T-helper 17 cell (primary cell): Measurements from ENCODE around the gene RASL10A. TPM values are rescaled to one million over a fixed set of nuclear protein-coding genes. Genes with fewer than 3 reads are reported as not detected.
A peak's percentile ranks its signal among the peaks of the same experiment; 100 is the strongest.

Source experiments
- ATAC-seq: fragments of 150-1000 bp; cut with Tn5 transposase; 2 replicates; pipeline ENCODE4 v1.10.0; 2021; ENCODE audit warnings: mild to moderate bottlenecking, moderate library complexity
- DNase-seq, 3 donors: peaks; one replicate each; pipeline versions ENCODE4 v3.0.0 to v3.0.0-alpha.2; 2020 to 2021
- H3K9me3 ChIP-seq: one replicate; pipeline ENCODE4 v1.7.0; 2013; ENCODE audit warnings: low read length, mild to moderate bottlenecking; ENCODE audit not compliant: control insufficient read depth, poor library complexity, severe bottlenecking
- H3K27ac Mint-ChIP-seq: one replicate; pipeline ENCODE4 v1.8.0; 2022; ENCODE audit warnings: mild to moderate bottlenecking, moderate library complexity, mixed read lengths
- H3K27me3 Mint-ChIP-seq: one replicate; pipeline ENCODE4 v1.8.0; 2022; ENCODE audit warnings: mixed read lengths
- H3K36me3 Mint-ChIP-seq: one replicate; pipeline ENCODE4 v1.8.0; 2022; ENCODE audit warnings: low read depth, mixed read lengths
- H3K4me1 Mint-ChIP-seq: one replicate; pipeline ENCODE4 v1.8.0; 2022; ENCODE audit warnings: mild to moderate bottlenecking, mixed read lengths
- H3K4me3 Mint-ChIP-seq: one replicate; pipeline ENCODE4 v1.8.0; 2022; ENCODE audit warnings: mild to moderate bottlenecking, moderate library complexity, mixed read lengths
- total RNA-seq, 4 donors: library from RNA in 2 of 4; stranded (reverse) in 2 of 4; gene quantifications; one replicate each; pipeline ENCODE4 v1.2.3 and lab custom pipeline; 2022 to 2026

Gene RASL10A
- total RNA-seq, 2 donors from 2014 or later = 0.92 TPM; not detected in 1

DNA sequence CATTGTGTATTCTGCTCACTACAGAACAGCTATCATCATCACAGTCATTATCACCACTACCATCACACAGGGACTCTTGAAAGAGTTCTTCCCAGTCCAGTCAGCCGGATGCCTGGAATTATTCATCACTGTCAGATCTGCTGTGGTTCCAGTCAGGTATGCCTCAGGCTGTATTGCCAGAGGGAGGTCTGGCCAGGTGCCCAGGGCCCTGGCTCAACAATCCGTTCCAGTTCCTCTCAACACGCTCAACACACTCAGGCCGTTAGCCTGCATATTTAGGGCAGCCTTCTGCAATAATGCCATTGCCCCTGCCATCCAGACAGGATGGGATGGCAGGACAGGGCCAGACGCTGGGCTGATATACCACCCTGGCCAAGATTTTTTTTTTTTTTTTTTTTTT is 28.6 kb upstream of the RASL10A start:
- no peaks in the 10 kb centered on the region for H3K9me3 ChIP-seq
- peaks cover under 1% of the 10 kb centered on the region for H3K4me1 Mint-ChIP-seq
- H3K36me3 Mint-ChIP-seq = peaks cover 9% of the 10 kb centered on the region
- no peak overlapping the region for H3K4me3 Mint-ChIP-seq
- H3K27me3 Mint-ChIP-seq = no peaks in the 10 kb centered on the region
- H3K27ac Mint-ChIP-seq = peak overlapping the region; percentile 79
- ATAC-seq (no peak), DNase-seq (no peak)

DNA sequence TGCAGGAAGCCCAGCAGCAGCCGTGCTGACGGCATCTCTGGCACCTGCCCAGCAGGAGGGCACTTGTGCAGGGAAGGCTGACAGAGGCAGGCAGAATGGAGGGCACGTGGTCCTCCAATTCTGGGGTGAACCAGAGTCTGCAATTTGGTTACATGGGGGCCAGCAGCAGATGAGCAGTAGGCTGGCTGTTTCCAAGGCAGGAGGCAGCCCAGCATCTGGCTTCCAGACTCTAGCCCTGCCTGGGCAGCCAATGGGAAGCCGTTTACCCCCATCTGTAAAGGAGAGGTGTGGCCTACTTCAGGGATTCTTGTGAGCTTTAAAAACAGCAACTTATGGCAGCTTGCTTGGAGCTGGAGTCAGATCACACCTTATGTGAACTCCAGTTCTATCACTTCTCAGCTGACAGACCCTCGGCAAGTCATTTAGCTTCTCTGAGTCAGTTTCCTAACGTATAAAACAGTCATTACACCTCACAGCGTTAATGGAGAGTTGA is 27.9 kb upstream of the RASL10A start:
- no peaks in the 10 kb centered on the region for H3K9me3 ChIP-seq
- Mint-ChIP-seq H3K27me3 (no peaks in the 10 kb centered on the region), H3K4me1 (peaks cover 2% of the 10 kb centered on the region), H3K36me3 (peaks cover 11% of the 10 kb centered on the region), H3K4me3 (no peak overlapping the region), H3K27ac (peak overlapping the region; percentile 72)
- ATAC-seq (no peak), DNase-seq (no peak)

DNA sequence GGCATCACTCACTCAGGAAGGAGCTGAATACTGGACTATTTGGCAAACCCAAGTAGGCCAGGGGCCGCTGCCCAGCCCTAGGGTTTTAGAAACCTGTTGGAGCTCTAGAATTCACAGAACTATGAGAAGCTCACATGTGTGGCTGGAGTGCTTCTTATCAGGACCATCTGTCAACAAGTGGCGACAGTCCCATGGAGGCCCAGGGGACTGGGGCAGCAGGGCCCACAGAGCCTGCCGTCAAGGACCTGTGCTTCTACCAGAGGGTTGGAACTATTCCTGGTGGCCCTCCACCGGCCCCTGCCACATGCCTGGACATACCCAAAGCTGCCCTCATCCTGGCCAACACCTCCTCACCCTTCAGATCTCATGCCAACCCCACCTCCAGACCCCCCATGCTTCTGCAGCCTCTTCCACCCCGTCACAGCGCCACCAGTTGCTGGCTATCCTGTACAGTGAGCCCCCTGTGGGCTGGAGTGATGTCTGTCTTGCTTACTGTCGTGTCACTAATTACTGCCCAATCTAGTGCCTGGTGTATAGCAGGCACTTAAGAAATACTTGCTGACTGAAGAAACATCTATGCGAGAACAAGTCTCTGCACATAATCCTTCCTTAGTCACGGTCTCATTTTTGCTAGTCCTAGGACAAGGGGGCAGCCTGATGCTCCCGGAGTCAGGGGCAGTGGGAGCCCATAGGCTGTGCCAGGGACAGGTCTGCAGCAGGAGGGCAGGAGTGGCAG is 27.2 kb upstream of the RASL10A start:
- DNase-seq = no peak
- Mint-ChIP-seq H3K36me3 (peaks cover 7% of the 10 kb centered on the region), H3K27me3 (no peaks in the 10 kb centered on the region), H3K27ac (peak overlapping the region; percentile 72), H3K4me3 (no peak overlapping the region), H3K4me1 (peaks cover 2% of the 10 kb centered on the region)
- no peak for ATAC-seq
- no peaks in the 10 kb centered on the region for H3K9me3 ChIP-seq

DNA sequence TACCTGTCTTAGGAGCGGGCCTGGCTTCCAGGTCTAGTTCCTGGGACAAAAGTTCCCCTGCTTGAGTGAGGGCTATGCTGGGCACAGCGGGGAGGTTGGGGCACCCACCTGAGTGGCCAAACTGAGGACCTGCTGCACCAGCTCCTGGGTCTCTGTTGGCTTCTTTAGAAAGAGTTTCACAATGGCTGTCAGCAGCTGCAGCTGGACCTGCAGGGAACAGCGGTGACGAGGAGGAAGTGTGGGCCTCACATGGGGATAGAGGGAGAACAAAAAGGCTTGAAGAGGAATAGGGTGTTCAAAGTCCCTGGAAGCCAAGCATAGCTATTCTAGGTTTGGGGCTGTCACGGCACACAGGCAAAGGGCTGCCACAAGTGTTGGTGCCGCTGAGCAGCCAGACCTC is 26.7 kb upstream of the RASL10A start:
- Mint-ChIP-seq H3K36me3 (peaks cover 7% of the 10 kb centered on the region), H3K27ac (no peak overlapping the region)

DNA sequence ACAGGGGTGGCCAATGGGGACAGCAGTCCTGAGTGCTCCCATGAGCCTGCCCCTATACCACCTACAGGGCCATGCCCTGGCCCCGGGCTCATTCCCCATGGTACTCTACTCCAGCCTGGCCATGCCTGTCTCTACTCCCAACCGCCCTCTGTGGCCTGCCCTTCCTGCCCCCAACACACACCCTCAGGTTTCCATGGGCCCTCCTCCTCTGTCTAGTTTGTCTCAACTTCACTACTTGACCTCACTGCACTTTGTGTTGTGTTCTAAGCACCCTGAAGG is 26.3 kb upstream of the RASL10A start:
- no peaks in the 10 kb centered on the region for H3K9me3 ChIP-seq
- no peaks in the 10 kb centered on the region for H3K27me3 Mint-ChIP-seq
- H3K27ac Mint-ChIP-seq = no peak overlapping the region
- H3K36me3 Mint-ChIP-seq = peaks cover 7% of the 10 kb centered on the region
- no peak for ATAC-seq
- no peak for DNase-seq
- H3K4me3 Mint-ChIP-seq = no peak overlapping the region
- H3K4me1 Mint-ChIP-seq = peaks cover 2% of the 10 kb centered on the region

More for the DNA sequence above, 26.7 kb upstream of the RASL10A start:
- DNase-seq = no peak
- Mint-ChIP-seq H3K4me1 (peaks cover 2% of the 10 kb centered on the region), H3K27me3 (no peaks in the 10 kb centered on the region), H3K4me3 (no peak overlapping the region)
- ATAC-seq = no peak
- H3K9me3 ChIP-seq = no peaks in the 10 kb centered on the region

DNA sequence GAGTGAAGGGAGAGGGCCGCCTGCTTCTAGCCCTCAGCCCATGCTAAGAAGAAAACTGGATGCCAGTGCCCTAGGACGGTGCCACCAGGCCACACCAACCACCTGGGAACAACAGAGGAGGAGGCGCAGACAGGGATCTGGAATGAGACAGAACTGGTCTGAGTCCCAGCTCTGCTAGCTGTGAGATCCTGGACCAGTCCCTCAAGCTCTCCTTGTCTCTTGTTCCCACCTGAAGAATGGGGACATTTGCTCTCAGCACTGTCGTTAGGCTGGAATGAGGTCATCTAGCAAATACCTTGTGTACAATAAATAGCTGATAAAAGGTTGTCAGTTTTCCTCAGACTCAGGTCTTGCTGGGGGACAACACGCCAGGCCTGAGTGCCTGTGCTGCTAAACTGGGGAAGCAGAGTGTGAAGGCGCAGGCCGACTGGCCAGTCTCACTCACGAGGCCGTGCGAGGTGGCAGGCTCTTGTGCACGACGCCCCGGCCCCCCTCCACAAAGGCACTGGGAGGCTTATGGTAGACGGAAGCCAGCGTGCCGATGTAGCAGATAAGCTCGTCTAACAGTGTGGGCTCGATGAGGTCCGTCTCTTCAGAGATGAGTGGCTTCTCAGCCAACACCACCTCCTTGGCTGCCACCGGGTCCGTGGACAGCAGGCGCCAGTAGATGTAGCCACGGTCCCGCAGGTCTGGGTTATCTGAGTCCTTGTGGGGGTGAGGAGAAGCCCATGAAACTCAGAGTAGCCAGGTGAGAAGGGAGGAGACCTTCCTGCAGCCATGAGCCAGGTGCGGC is 25.8 kb upstream of the RASL10A start:
- DNase-seq (no peak), ATAC-seq (no peak)
- Mint-ChIP-seq H3K27me3 (no peaks in the 10 kb centered on the region), H3K27ac (no peak overlapping the region), H3K4me3 (no peak overlapping the region), H3K36me3 (peaks cover 7% of the 10 kb centered on the region), H3K4me1 (peaks cover 2% of the 10 kb centered on the region)
- no peaks in the 10 kb centered on the region for H3K9me3 ChIP-seq

DNA sequence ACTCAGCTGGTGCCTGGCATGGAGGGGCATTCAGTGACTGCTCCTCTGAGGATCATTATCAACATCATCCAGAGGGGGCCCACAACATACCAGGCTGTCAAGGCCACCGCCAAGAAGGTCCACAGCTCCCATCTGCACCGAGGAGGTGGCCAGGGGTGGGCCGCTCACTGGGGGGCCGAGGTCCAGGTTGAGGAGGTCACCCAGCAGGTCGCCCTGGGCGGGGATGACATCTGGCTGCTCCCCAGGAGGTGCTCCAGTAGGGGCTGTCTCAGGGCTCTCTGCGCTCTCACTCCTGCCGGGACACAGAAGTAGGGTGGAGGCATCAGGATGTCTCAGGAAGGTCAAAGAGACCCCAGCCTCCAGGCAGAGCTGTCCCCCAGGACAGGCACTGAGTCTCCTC is 25.1 kb upstream of the RASL10A start:
- H3K27me3 Mint-ChIP-seq = no peaks in the 10 kb centered on the region
- peaks cover 3% of the 10 kb centered on the region for H3K4me1 Mint-ChIP-seq
- ATAC-seq = no peak
- H3K36me3 Mint-ChIP-seq = peaks cover 10% of the 10 kb centered on the region
- no peak for DNase-seq
- no peaks in the 10 kb centered on the region for H3K9me3 ChIP-seq
- no peak overlapping the region for H3K27ac Mint-ChIP-seq
- no peak overlapping the region for H3K4me3 Mint-ChIP-seq

DNA sequence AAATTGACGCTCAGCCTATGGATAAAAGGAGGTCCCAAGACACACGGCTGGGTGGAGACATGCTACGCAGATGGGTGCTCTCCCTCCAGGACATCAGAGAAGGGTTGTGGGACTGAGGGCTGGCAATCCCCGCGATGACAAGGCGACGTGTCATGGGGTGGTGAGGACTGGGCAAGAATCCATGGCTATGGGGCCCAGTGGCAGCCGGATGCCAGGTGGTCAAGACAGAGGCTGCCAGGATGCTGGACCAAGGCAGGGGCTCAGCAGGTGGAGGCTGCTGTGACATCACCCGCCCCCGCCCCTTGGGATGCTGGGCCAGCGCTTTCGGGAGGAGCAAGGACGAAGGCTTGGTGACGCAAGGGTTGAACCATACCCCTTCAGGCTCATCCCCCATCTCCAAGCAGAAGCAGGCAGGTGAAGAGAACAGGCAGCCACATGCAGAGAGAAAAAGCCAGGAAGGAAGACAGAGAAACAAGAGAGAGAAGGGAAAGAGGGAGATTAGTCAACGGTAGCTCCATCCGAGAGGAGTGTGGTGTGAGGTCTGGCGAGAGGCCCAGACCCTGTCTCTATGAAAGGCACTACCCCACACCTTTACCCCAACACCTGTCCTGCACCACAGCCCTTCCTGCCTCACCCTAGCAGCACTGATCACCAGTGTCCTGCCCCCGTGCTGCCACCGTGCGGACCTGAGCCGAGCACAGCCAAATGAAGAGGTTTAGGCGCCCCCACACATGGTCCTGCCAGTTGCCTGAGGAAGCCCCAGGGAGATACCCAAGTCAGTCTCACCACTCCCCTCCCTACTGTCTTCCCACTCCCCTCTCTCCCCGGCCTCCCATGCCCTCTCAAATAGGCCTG is 24.1 kb upstream of the RASL10A start:
- H3K9me3 ChIP-seq = no peaks in the 10 kb centered on the region
- Mint-ChIP-seq H3K27ac (no peak overlapping the region), H3K4me3 (peak overlapping the region; percentile 25), H3K27me3 (no peaks in the 10 kb centered on the region), H3K4me1 (peaks cover 4% of the 10 kb centered on the region), H3K36me3 (peaks cover 10% of the 10 kb centered on the region)
- DNase-seq (no peak), ATAC-seq (no peak)

DNA sequence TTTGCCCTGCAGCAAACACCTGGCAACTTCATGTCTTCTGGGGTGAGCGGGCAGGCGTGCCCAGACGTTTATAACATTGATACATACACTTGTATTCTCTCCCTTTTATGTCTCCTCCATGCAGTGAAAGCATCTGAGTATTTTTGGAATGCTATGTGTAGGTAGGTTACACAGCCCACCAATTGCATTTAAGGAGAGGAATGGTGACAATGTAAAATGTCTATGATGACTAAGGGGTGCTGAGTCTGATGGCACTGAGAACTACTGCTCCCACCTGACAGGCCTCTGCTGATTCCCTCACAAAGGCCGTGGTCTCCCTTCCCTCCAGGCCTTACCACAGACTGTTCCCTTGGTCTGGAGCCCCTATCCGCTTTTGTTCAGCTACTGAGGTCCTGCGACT is 22.9 kb upstream of the RASL10A start:
- Mint-ChIP-seq H3K4me1 (peaks cover 4% of the 10 kb centered on the region), H3K27me3 (no peaks in the 10 kb centered on the region), H3K4me3 (no peak overlapping the region), H3K36me3 (peaks cover 11% of the 10 kb centered on the region), H3K27ac (no peak overlapping the region)
- no peak for ATAC-seq
- DNase-seq = no peak
- H3K9me3 ChIP-seq = no peaks in the 10 kb centered on the region

DNA sequence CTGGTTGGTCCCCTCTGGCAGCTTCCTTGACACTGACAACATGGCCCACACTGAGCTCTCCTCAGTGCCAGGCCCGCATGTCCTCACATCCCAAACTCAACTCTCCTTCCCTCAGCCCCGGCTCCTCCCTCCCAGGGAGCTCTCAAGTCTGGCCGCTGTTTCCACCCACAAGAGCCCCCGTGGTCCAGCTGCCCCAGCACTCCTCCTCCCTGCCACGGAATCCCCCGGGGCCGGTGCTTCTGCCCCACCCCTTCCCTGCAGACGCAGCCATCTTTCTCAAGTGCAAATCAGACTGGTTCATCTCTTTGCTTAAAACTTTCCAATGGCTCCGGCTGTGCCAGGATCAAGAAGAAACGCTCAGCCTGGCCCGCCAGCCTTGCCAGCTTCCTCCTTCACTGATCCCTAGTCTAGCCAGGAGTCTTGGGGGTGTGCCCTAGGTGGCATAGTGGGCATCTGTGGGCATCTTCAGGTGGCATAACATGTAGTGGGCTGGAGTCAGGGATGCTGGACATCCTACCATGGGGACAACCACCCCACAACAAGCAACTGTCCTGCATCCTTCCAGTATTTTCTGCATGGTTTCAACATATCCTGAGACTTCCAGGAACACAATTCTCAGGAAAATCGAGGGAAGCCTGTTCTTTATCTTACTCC is 22.3 kb upstream of the RASL10A start:
- H3K9me3 ChIP-seq = no peaks in the 10 kb centered on the region
- H3K4me1 Mint-ChIP-seq = peaks cover 4% of the 10 kb centered on the region
- H3K4me3 Mint-ChIP-seq = no peak overlapping the region
- no peak overlapping the region for H3K27ac Mint-ChIP-seq
- no peak for DNase-seq
- H3K27me3 Mint-ChIP-seq = no peaks in the 10 kb centered on the region
- H3K36me3 Mint-ChIP-seq = peaks cover 10% of the 10 kb centered on the region
- ATAC-seq = no peak

DNA sequence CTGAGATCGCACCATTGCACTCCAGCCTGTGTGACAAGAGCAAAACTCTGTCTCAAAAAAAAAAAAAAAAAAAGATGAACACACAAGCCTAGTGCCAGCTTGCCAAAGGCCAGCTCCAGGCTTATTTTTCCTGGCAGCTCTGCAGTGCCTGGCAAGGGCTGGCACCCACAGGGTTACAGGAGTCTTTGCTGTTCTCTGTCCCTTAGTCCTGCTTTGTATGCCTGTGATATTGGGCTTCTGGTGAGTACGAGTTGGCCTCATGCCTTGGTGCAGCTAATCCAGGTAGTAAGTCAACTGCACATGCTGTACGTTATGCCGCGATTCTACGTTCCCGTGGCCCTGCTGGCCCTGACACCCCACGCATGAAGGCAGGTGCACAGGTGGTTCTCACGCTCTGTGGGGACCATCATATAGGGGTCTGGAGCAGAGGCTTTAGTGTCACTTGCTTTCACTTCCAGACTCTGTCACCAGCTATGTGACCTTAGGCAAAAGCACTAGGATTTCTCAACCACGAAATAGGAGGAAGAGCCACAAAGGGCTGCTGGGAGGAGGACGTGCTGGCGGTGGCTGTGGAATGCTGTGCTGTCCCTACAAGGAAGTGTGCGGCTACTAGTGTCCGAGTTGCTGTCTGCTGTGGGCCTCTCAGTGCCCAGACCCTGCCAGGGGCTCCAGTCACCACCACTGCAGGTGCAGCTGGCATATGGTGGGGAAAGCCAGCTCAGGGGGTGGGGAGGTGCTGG is 21.4 kb upstream of the RASL10A start:
- Mint-ChIP-seq H3K27me3 (no peaks in the 10 kb centered on the region), H3K36me3 (peaks cover 10% of the 10 kb centered on the region), H3K4me1 (peaks cover 4% of the 10 kb centered on the region), H3K27ac (no peak overlapping the region), H3K4me3 (peak overlapping the region; percentile 19)
- no peak for ATAC-seq
- no peak for DNase-seq
- H3K9me3 ChIP-seq = no peaks in the 10 kb centered on the region

DNA sequence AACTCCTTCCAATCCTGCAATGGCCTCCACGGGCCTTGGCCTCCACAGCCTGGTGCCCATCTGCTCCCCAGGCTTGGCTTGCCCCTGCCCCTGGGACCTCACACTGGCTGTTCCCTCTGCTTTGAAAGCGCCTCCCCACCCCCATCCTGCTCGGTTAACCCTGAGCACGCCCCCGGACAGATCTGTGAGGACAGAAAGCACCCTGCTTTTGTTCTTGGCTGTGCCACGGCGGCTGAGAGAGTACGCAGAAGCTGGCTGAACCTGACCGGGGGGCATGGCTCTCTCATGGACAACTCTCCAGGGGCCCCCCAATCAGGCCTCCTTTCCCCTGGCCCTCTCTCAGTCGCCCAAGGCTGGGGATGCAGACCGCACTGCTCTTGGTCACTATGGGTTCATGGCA is 20.2 kb upstream of the RASL10A start:
- H3K36me3 Mint-ChIP-seq = peaks cover 10% of the 10 kb centered on the region
- H3K27ac Mint-ChIP-seq = no peak overlapping the region
- H3K27me3 Mint-ChIP-seq = no peaks in the 10 kb centered on the region
- DNase-seq (no peak), ATAC-seq (no peak)
- no peak overlapping the region for H3K4me3 Mint-ChIP-seq
- H3K4me1 Mint-ChIP-seq = peaks cover 4% of the 10 kb centered on the region
- no peaks in the 10 kb centered on the region for H3K9me3 ChIP-seq
